Right atrium auricular region (tissue), 2 donors: Measurements from ENCODE around the gene OSMR. TPM values are rescaled to one million over a fixed set of nuclear protein-coding genes. Genes with fewer than 3 reads are reported as not detected.
"Not testable (repeated sequence)": the region's sequence is repeated elsewhere in the genome, so short reads cannot be mapped to it uniquely, and the experiment has no call there.

Experiments used
- DNase-seq: peaks from one replicate; pipeline ENCODE4 v3.0.0-alpha.2; 2019; ENCODE audit warnings: low spot score
- H3K27ac ChIP-seq, 2 donors: fragments of 200-600 bp; sonication (generic); 1 replicate in 1 of 2; 2 replicates in 1 of 2; pipeline ENCODE4 v1.5.1; 2016 to 2019
- H3K27me3 ChIP-seq, 2 donors: fragments of 200-600 bp; sonication (generic); one replicate each; pipeline versions ENCODE4 v1.5.1 to v1.6.0; 2017 to 2019
- H3K36me3 ChIP-seq: fragments of 200-600 bp; sonication (generic); one replicate; pipeline ENCODE4 v1.5.1; 2016
- H3K4me1 ChIP-seq, 2 donors: fragments of 200-600 bp; sonication (generic); one replicate each; pipeline versions ENCODE4 v1.5.1 to v1.6.0; 2017 to 2019
- H3K4me3 ChIP-seq, 2 donors: fragments of 200-600 bp; sonication (generic); 1 replicate in 1 of 2; 2 replicates in 1 of 2; pipeline ENCODE4 v1.5.1; 2017 to 2019; ENCODE audit warnings: mild to moderate bottlenecking in 1 of 2, moderate library complexity in 1 of 2
- H3K9me3 ChIP-seq, 2 donors: fragments of 200-600 bp; sonication (generic); one replicate each; pipeline ENCODE4 v1.5.1; 2019
- CTCF ChIP-seq, 2 donors: fragments of 200-600 bp; sonication (generic); IDR thresholded peaks; one replicate each; pipeline ENCODE4 v1.5.1; 2019; ENCODE audit warnings: antibody characterized with exemption in 2 of 2
- total RNA-seq, 2 donors: library from RNA; depleted of rRNA; stranded (reverse); fragments of >200 nt; gene quantifications; one replicate each; pipeline ENCODE4 v1.1.0, GENCODE V29; 2016

The OSMR gene
- total RNA-seq, 2 donors from 2014 or later = 13.8 to 28.6 TPM

DNA sequence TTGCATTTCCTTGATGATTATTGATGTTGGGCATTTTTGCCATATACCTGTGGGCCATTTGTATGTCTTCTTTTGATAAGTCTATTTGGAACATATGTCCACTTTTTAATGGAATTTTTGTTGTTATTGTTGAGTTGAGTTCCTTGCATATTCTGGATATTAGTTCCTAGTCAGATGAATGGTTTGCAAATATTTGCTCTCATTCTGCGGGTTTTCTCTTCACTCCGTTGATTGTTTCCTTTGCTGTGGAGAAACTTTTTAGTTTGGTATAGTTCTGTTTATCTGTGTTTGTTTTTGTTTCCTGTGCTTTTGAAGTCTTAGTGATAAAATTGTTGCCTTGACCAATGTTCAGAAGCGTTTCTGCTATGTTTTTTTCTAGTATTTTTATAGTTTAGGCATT is 13.0 kb downstream of the OSMR start:
- no peak overlapping the region for H3K27ac ChIP-seq
- H3K4me3 ChIP-seq = no peak overlapping the region
- peaks cover 2 to 7% of the 10 kb centered on the region in 2 donors for H3K9me3 ChIP-seq
- H3K27me3 ChIP-seq = no peaks in the 10 kb centered on the region
- H3K36me3 ChIP-seq = no peaks in the 10 kb centered on the region
- no peak for DNase-seq
- no peak for TF ChIP-seq CTCF (IDR thresholded peaks at IDR 0.05)
- peaks cover 0 to 20% of the 10 kb centered on the region in 2 donors for H3K4me1 ChIP-seq

DNA sequence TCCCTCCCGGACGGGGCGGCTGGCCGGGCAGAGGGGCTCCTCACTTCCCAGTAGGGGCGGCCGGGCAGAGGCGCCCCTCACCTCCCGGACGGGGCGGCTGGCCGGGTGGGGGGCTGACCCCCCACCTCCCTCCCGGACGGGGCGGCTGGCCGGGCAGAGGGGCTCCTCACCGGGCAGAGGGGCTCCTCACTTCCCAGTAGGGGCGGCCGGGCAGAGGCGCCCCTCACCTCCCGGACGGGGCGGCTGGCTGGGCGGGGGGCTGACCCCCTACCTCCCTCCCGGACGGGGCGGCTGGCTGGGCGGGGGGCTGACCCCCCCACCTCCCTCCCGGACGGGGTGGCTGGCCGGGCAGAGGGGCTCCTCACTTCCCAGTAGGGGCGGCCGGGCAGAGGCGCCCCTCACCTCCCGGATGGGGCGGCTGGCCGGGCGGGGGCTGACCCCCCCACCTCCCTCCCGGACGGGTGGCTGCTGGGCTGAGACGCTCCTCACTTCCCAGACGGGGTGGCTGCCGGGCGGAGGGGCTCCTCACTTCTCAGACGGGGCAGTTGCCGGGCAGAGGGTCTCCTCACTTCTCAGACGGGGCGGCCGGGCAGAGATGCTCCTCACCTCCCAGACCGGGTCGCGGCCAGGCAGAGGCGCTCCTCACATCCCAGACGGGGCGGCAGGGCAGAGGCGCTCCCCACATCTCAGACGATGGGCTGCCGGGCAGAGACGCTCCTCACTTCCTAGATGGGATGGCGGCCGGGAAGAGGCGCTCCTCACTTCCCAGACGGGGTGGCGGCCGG is 16.4 kb downstream of the OSMR start:
- not testable (repeated sequence) for H3K27me3 ChIP-seq, H3K4me3 ChIP-seq, DNase-seq, H3K27ac ChIP-seq, H3K4me1 ChIP-seq, H3K36me3 ChIP-seq
- H3K9me3 ChIP-seq = peaks cover 4 to 25% of the 10 kb centered on the region in 2 donors

GRCh38 chr5:38866362-38867031 is 20.7 kb downstream of the OSMR start:
- no peak for TF ChIP-seq CTCF (IDR thresholded peaks at IDR 0.05)
- H3K27me3 ChIP-seq = no peaks in the 10 kb centered on the region
- DNase-seq = no peak
- H3K27ac ChIP-seq = no peak overlapping the region
- H3K9me3 ChIP-seq = peaks cover 4 to 25% of the 10 kb centered on the region in 2 donors
- H3K4me1 ChIP-seq = peaks cover 0 to 14% of the 10 kb centered on the region in 2 donors
- H3K4me3 ChIP-seq = no peak overlapping the region
- peaks cover 10% of the 10 kb centered on the region for H3K36me3 ChIP-seq

GRCh38 chr5:38867032-38867398 is 21.2 kb downstream of the OSMR start:
- no peak overlapping the region for H3K4me3 ChIP-seq
- H3K27me3 ChIP-seq = no peaks in the 10 kb centered on the region
- no peak for TF ChIP-seq CTCF (IDR thresholded peaks at IDR 0.05)
- no peak overlapping the region for H3K27ac ChIP-seq
- H3K36me3 ChIP-seq = peaks cover 10% of the 10 kb centered on the region
- H3K9me3 ChIP-seq = peaks cover 4 to 25% of the 10 kb centered on the region in 2 donors
- DNase-seq = no peak
- H3K4me1 ChIP-seq = peaks cover 0 to 18% of the 10 kb centered on the region in 2 donors

DNA sequence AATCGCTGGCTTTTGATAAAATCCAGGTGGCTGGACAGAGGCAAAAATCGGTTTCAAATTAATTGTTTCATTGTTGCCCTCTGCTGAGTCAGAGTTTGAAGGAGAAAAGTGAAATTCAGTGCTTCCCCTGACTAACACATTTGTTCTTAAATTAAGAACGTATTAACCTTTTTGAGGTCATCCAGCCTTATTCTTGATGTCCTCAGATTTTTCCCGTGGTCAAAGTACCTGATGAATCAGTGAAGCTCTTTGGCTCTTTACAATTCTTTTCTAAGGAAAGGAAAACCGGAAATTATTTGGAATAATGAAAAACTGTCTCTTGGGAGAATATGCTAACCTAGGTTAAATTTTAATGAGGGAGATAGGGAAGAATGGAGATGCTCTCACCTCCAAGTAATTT is 21.6 kb downstream of the OSMR start:
- Histone ChIP-seq H3K36me3 (peaks cover 10% of the 10 kb centered on the region), H3K27me3 (no peaks in the 10 kb centered on the region), H3K4me3 (no peak overlapping the region), H3K9me3 (peaks cover 4 to 25% of the 10 kb centered on the region in 2 donors), H3K27ac (no peak overlapping the region), H3K4me1 (peaks cover 0 to 19% of the 10 kb centered on the region in 2 donors)
- no peak for DNase-seq
- TF ChIP-seq CTCF (IDR thresholded peaks at IDR 0.05) = no peak

- no peak for DNase-seq
- H3K4me3 ChIP-seq = no peak overlapping the region
- no peak overlapping the region for H3K27ac ChIP-seq
- peaks cover 10% of the 10 kb centered on the region for H3K36me3 ChIP-seq
- no peaks in the 10 kb centered on the region for H3K27me3 ChIP-seq
- no peaks in the 10 kb centered on the region for H3K9me3 ChIP-seq
- peaks cover 0 to 19% of the 10 kb centered on the region in 2 donors for H3K4me1 ChIP-seq
- TF ChIP-seq CTCF (IDR thresholded peaks at IDR 0.05) = no peak
Measured at GRCh38 chr5:38870595-38870994, 24.8 kb downstream of the OSMR start.
